MM.1S (cell line): ENCODE results near the gene IGSF8.
"Not testable (repeated sequence)": the region's sequence is repeated elsewhere in the genome, so short reads cannot be mapped to it uniquely, and the experiment has no call there.

Experiments used
- DNase-seq: peaks from one replicate; pipeline ENCODE4 v3.0.0-alpha.2; 2015
- H2AFZ ChIP-seq: fragments of 300-600 bp; sonication (generic); 2 replicates; pipeline ENCODE4 v1.6.0; 2016; ENCODE audit warnings: antibody characterized with exemption, low read length
- H3F3A ChIP-seq: fragments of 300-600 bp; sonication (generic); 2 replicates; pipeline ENCODE4 v1.6.1; 2016; ENCODE audit warnings: mild to moderate bottlenecking, antibody characterized with exemption, low read length, moderate library complexity, mixed read lengths; ENCODE audit not compliant: insufficient read depth
- H3K27ac ChIP-seq: fragments of 300-600 bp; sonication (generic); 2 replicates; pipeline ENCODE4 v1.5.1; 2016; ENCODE audit warnings: mild to moderate bottlenecking, low read length
- H3K27me3 ChIP-seq: fragments of 300-600 bp; sonication (generic); replicated peaks from 2 replicates; pipeline ENCODE4 v1.6.0; 2016; ENCODE audit warnings: low read length; ENCODE audit not compliant: insufficient read depth
- H3K36me3 ChIP-seq: fragments of 300-600 bp; sonication (generic); replicated peaks from 2 replicates; pipeline ENCODE4 v1.6.1; 2016; ENCODE audit warnings: mild to moderate bottlenecking, low read length, mixed read lengths; ENCODE audit not compliant: insufficient read depth
- H3K4me1 ChIP-seq: fragments of 300-600 bp; sonication (generic); 2 replicates; pipeline ENCODE4 v1.6.1; 2016; ENCODE audit warnings: low read length, mixed read lengths
- H3K4me2 ChIP-seq: fragments of 300-600 bp; sonication (generic); 2 replicates; pipeline ENCODE4 v1.6.0; 2016; ENCODE audit warnings: low read depth, low read length
- H3K4me3 ChIP-seq: fragments of 300-600 bp; sonication (generic); 2 replicates; pipeline ENCODE4 v1.5.1; 2016; ENCODE audit warnings: low read length, mixed read lengths
- H3K79me2 ChIP-seq: fragments of 300-600 bp; sonication (generic); 2 replicates; pipeline ENCODE4 v1.6.1; 2016; ENCODE audit warnings: mixed run types, low read length, mixed read lengths
- H3K9ac ChIP-seq: fragments of 300-600 bp; sonication (generic); 2 replicates; pipeline ENCODE4 v1.6.1; 2016; ENCODE audit warnings: low read length, mixed read lengths
- H3K9me2 ChIP-seq: fragments of 300-600 bp; sonication (generic); replicated peaks from 2 replicates; pipeline ENCODE4 v1.6.1; 2016; ENCODE audit warnings: mild to moderate bottlenecking, low read length, mixed read lengths; ENCODE audit not compliant: insufficient read depth
- H3K9me3 ChIP-seq: fragments of 300-600 bp; sonication (generic); replicated peaks from 2 replicates; pipeline ENCODE4 v1.6.1; 2016; ENCODE audit warnings: mild to moderate bottlenecking, low read length, mixed read lengths; ENCODE audit not compliant: insufficient read depth
- H4K20me1 ChIP-seq: fragments of 300-600 bp; sonication (generic); 2 replicates; pipeline ENCODE4 v1.6.1; 2016; ENCODE audit warnings: mild to moderate bottlenecking, low read length, moderate library complexity, mixed read lengths; ENCODE audit not compliant: insufficient read depth
- EZH2 ChIP-seq: fragments of 300-600 bp; sonication (generic); optimal IDR thresholded peaks from 2 replicates; pipeline ENCODE3; 2017; ENCODE audit warnings: low read depth, mild to moderate bottlenecking, antibody characterized with exemption, low read length, mixed read lengths
- EZH2phosphoT487 ChIP-seq: fragments of 300-600 bp; sonication (generic); IDR thresholded peaks from 2 replicates; pipeline ENCODE4 v1.6.1; 2018; ENCODE audit warnings: antibody characterized with exemption, low read length
- TF ChIP-seq, protein P1 (sequence below): fragments of 300-600 bp; sonication (generic); IDR thresholded peaks from 2 replicates; pipeline ENCODE4 v1.5.1; 2016; ENCODE audit warnings: antibody characterized with exemption, low read length, mixed read lengths

Gene IGSF8

DNA sequence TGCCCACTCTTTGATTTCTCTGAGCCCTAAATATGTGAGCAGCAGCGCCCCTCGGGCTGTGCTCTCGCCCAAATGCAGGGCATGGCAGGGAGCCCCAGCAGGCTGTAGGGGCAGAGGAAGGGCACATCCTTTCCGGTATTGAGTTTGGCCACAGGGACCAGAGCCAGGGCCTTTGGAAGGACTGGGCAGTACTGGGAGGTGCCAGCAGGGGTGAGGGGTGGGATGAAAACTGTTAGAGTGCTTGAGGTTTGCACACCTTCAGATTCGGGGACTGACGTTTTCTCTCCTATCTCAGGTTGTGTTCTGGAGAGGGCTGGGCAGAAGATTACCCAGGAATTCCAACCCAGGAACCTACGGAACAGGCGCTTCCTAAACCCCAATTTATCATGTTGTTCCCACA is 15.0 kb upstream of the IGSF8 start:
- no peaks in the 10 kb centered on the region for H3K79me2 ChIP-seq
- H4K20me1 ChIP-seq: no peaks in the 10 kb centered on the region
- H3K4me1 ChIP-seq: no peaks in the 10 kb centered on the region

GRCh38 chr1:160112357-160112756 is 13.9 kb upstream of the IGSF8 start:
- no peaks in the 10 kb centered on the region for H3K9me2 ChIP-seq
- no peaks in the 10 kb centered on the region for H3K4me1 ChIP-seq
- H3F3A ChIP-seq: no peaks in the 10 kb centered on the region
- TF ChIP-seq EZH2phosphoT487: no peak
- TF ChIP-seq, protein P1, sequence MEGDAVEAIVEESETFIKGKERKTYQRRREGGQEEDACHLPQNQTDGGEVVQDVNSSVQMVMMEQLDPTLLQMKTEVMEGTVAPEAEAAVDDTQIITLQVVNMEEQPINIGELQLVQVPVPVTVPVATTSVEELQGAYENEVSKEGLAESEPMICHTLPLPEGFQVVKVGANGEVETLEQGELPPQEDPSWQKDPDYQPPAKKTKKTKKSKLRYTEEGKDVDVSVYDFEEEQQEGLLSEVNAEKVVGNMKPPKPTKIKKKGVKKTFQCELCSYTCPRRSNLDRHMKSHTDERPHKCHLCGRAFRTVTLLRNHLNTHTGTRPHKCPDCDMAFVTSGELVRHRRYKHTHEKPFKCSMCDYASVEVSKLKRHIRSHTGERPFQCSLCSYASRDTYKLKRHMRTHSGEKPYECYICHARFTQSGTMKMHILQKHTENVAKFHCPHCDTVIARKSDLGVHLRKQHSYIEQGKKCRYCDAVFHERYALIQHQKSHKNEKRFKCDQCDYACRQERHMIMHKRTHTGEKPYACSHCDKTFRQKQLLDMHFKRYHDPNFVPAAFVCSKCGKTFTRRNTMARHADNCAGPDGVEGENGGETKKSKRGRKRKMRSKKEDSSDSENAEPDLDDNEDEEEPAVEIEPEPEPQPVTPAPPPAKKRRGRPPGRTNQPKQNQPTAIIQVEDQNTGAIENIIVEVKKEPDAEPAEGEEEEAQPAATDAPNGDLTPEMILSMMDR: no peak
- TF ChIP-seq EZH2: no peak
- no peak for DNase-seq
- H3K79me2 ChIP-seq: no peaks in the 10 kb centered on the region
- H3K36me3 ChIP-seq: no peaks in the 10 kb centered on the region
- no peak overlapping the region for H2AFZ ChIP-seq
- H3K4me2 ChIP-seq: no peak overlapping the region
- no peak overlapping the region for H3K4me3 ChIP-seq
- H3K9me3 ChIP-seq: no peaks in the 10 kb centered on the region
- 0 out of 2 replicates have a peak, but pooled peaks cover 2% of the 10 kb centered on the region for H3K27me3 ChIP-seq
- H3K27ac ChIP-seq: no peak overlapping the region
- H3K9ac ChIP-seq: no peak overlapping the region
- H4K20me1 ChIP-seq: no peaks in the 10 kb centered on the region

More for the DNA sequence above, 15.0 kb upstream of the IGSF8 start:
- Histone ChIP-seq H3K27ac (no peak overlapping the region), H3K4me2 (no peak overlapping the region), H3K9ac (no peak overlapping the region), H3K27me3 (peaks cover 7% of the 10 kb centered on the region; the same call in 1 of the 2 replicates), H3K36me3 (no peaks in the 10 kb centered on the region), H2AFZ (no peak overlapping the region), H3K9me3 (no peaks in the 10 kb centered on the region), H3K9me2 (no peaks in the 10 kb centered on the region), H3F3A (no peaks in the 10 kb centered on the region), H3K4me3 (no peak overlapping the region)
- no peak for DNase-seq
- TF ChIP-seq EZH2phosphoT487 (no peak), EZH2 (no peak)
- TF ChIP-seq, protein P1: no peak

DNA sequence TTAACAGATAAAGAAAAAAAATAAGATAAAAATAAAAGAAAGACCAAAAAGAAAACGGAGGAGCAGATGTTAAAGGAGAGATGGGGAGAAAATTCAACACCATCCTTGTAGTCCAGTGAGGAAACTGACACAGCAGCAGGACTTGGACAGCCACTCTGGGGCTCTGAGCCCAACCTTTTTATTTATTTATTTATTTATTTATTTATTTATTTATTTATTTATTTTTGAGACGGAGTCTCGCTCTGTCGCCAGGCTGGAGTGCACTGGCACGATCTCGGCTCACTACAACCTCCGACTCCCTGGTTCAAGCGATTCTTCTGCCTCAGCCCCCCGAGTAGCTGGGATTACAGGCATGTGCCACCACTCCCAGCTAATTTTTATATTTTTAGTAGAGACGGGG is 13.0 kb upstream of the IGSF8 start:
- not testable (repeated sequence) for H2AFZ ChIP-seq, H3K9me3 ChIP-seq, H3K79me2 ChIP-seq, H3K4me1 ChIP-seq, H3K27me3 ChIP-seq, H3K27ac ChIP-seq, H3K4me2 ChIP-seq, H3K36me3 ChIP-seq, H3K4me3 ChIP-seq, H3F3A ChIP-seq, H3K9ac ChIP-seq, H3K9me2 ChIP-seq, H4K20me1 ChIP-seq, DNase-seq

DNA sequence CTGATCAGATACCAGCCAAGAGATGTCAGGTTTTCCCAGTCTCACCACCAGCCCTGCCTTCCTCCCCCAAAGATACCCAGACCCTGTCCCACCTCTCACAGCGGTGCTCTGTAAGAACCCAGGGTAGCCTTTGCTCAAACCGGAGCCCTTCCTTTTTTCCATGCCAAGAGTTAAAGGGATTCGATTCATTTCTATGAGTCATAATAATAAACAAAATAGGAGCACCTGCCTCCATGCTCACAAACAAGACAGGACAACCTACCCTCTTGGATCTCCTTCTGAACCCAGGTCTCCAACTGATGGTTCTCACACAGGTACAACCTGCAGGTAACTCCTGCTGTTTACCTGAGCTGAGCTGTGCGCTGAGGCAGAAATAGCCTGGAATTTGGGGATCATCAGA is 11.3 kb upstream of the IGSF8 start:
- Histone ChIP-seq H3K4me2 (no peak overlapping the region), H4K20me1 (no peaks in the 10 kb centered on the region), H3F3A (no peaks in the 10 kb centered on the region), H3K4me1 (no peaks in the 10 kb centered on the region), H3K9me3 (no peaks in the 10 kb centered on the region), H3K27ac (no peak overlapping the region), H3K27me3 (no peaks in the 10 kb centered on the region), H3K36me3 (no peaks in the 10 kb centered on the region), H3K4me3 (no peak overlapping the region), H3K9me2 (no peaks in the 10 kb centered on the region), H3K79me2 (no peaks in the 10 kb centered on the region), H2AFZ (peak overlapping the region; percentile 41; the same call in 1 of the 2 replicates), H3K9ac (no peak overlapping the region)
- no peak for DNase-seq
- TF ChIP-seq, protein P1: no peak
- TF ChIP-seq EZH2: no peak
